GM19099 (cell line): Measurements from ENCODE around the gene TENM4.

Source experiments
- POLR2A ChIP-seq: IDR thresholded peaks from 3 replicates; pipeline ENCODE4 v1.6.1; 2011; ENCODE audit warnings: low read depth; ENCODE audit not compliant: insufficient read length; ENCODE audit errors: extremely low read depth

Gene TENM4

GRCh38 chr11:78762105-78762504 lies 678.7 kb downstream of the TENM4 start:
- no peak for TF ChIP-seq POLR2A

- TF ChIP-seq POLR2A, result no peak
Observed at GRCh38 chr11:78759071-78759470, 681.8 kb downstream of the TENM4 start.

- TF ChIP-seq POLR2A, result no peak
Observed at GRCh38 chr11:78753297-78753696, 687.5 kb downstream of the TENM4 start.

GRCh38 chr11:78752494-78752893 lies 688.3 kb downstream of the TENM4 start:
- TF ChIP-seq POLR2A, result no peak

GRCh38 chr11:78748918-78749690 lies 691.7 kb downstream of the TENM4 start:
- no peak for TF ChIP-seq POLR2A

- TF ChIP-seq POLR2A, result no peak
Observed at GRCh38 chr11:78744949-78745348, 695.9 kb downstream of the TENM4 start.

- TF ChIP-seq POLR2A, result no peak
Observed at GRCh38 chr11:78744202-78744601, 696.6 kb downstream of the TENM4 start.

GRCh38 chr11:78742430-78742829 lies 698.4 kb downstream of the TENM4 start:
- TF ChIP-seq POLR2A, result no peak

GRCh38 chr11:78741741-78742140 lies 699.1 kb downstream of the TENM4 start:
- no peak for TF ChIP-seq POLR2A

GRCh38 chr11:78740199-78741071 lies 700.4 kb downstream of the TENM4 start:
- no peak for TF ChIP-seq POLR2A

GRCh38 chr11:78737891-78738290 lies 702.9 kb downstream of the TENM4 start:
- TF ChIP-seq POLR2A, result no peak

- no peak for TF ChIP-seq POLR2A
Observed at GRCh38 chr11:78737301-78737700, 703.5 kb downstream of the TENM4 start.

- no peak for TF ChIP-seq POLR2A
Observed at GRCh38 chr11:78735711-78736110, 705.1 kb downstream of the TENM4 start.

GRCh38 chr11:78733031-78733430 lies 707.8 kb downstream of the TENM4 start:
- no peak for TF ChIP-seq POLR2A

- no peak for TF ChIP-seq POLR2A
Observed at GRCh38 chr11:78732246-78732645, 708.6 kb downstream of the TENM4 start.

- no peak for TF ChIP-seq POLR2A
Observed at GRCh38 chr11:78731027-78731426, 709.8 kb downstream of the TENM4 start.
